Epithelial cell of proximal tubule (primary cell): ENCODE measurements around the gene ERGIC3. TPM values are rescaled to one million over a fixed set of nuclear protein-coding genes. Genes with fewer than 3 reads are reported as not detected.

Source experiments
- DNase-seq: peaks from one replicate; pipeline ENCODE4 v3.0.0-alpha.2; 2011; ENCODE audit warnings: low read depth
- H3K4me3 ChIP-seq: 2 replicates; pipeline ENCODE4 v1.5.1; 2011; ENCODE audit warnings: low read depth, mild to moderate bottlenecking, low read length
- CTCF ChIP-seq: conservative IDR thresholded peaks from 2 replicates; pipeline ENCODE4 v1.5.1; 2012; ENCODE audit warnings: low read depth, mild to moderate bottlenecking, low read length
- total RNA-seq: library from RNA; depleted of rRNA; stranded (reverse); fragments of >200 nt; gene quantifications from 2 replicates; pipeline ENCODE4 v1.2.3, GENCODE V29; 2015

The ERGIC3 gene
- total RNA-seq, 1 donor from 2014 or later: 179 TPM

DNA sequence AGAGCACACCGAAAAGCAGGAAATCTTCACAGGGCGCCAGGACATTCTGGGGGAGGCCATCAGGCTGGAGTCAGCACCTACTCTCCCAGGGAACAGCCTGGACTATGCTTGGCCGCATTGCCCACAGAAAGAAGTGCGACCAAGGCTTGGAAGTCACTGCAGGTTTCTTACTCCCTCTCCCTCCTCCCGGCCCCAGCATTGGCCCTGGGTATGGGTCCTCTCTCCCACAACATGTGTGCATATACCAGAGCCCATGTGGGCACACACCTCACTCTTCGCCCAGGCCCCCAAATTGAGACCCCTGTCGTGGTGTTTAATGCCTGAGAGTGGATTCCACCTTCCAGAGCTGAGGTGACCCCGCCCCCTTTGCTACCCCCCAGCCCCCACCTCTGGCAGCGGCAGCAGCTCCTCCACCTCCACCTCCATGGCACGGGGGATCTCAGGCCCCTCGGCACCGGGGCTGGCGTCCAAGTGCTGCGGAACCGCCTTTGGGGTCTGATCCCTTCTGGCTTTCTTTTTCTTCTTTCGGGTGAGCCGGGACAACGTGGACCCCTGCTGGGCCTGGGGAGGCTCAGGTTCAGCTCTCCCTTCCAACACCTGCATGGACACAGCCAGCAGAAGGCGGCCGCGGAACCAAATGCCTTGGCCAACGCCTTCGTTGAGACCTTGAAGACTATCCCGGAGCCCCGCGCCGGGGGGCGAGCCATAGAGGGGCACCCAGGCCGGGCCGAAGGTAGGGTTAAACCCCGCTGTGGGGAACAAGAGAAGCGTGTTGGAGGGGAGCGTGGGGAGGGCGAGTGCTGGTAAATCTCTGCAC is 58.5 kb downstream of the ERGIC3 start:
- H3K4me3 ChIP-seq: no peak overlapping the region
- TF ChIP-seq CTCF: no peak
- DNase-seq: no peak

DNA sequence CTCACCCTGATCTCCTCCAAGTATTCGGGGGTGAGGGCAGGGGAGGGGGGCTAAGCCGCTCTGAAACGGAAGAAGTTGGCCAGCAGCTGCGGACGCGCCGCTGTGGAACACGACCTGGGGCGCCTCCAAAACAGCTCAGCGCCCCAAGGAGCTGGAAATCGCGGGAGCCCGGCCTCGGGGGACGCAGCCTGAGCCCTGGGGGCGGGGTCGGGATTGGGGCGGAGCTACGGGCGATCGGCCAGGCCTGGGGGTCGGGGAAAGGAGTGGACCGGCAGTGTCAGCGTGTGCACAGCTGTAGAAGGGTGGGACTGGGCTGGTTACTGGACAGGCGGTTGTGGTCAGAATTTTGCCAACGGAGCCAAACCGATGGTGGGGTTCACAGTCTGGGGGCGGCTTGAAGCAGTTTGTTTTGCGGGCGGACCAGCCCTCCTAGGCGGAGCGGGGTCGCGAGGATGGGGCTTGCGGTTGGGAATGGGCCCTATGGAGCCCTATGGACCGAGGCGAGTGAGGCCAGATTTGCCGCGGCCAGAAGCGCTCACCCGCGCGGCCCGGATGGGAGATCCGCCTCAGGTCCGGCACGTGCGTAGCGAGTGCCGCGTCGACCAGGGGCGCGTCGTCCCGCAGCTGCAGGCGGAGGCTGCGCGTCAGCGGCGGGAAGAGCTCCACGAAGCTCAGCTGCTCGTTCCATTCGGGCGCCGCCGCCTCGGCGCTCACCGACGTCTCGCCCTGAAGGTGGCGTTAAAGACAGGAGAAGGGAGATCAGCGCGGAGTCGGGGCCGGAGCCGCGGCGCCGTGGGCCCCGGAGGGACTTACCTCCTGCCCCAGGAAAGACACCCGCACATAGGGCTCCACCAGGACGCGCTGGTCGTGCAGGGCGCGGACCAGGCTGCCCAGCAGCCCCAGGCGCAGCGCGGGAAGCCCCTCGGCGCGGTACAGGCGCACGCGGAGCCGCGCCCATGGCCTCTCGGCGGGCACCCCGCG is 59.4 kb downstream of the ERGIC3 start:
- H3K4me3 ChIP-seq: peak overlapping the region; percentile 41
- no peak for DNase-seq
- TF ChIP-seq CTCF: peak; percentile 44

DNA sequence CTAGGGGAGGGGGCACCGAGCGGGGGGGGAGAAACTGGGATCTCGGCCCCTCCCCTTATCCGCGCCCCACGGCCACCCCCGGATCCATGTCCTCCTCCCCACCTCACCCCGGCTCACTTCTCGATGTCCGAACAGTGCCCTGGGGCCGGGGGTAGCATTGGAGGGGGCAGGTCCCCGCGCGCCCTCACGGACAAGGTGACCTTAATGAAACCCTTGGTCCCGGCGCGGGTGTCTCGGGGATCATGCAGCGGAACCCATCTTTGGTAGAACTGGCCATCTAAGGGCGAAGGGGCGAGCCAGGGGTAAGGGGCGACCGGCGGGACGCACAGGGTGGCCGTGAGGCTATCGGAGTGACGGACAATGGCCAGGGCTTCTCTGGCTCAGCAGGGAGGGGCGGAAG is 60.1 kb downstream of the ERGIC3 start:
- H3K4me3 ChIP-seq: peak overlapping the region; percentile 41

GRCh38 chr20:35602851-35603495 is 61.1 kb downstream of the ERGIC3 start:
- no peak for TF ChIP-seq CTCF
- DNase-seq: no peak
- H3K4me3 ChIP-seq: no peak overlapping the region

More for the DNA sequence above, 60.1 kb downstream of the ERGIC3 start:
- DNase-seq: no peak
- no peak for TF ChIP-seq CTCF

GRCh38 chr20:35603695-35604448 is 62.0 kb downstream of the ERGIC3 start:
- DNase-seq: peak; percentile 63
- no peak for TF ChIP-seq CTCF
- no peak overlapping the region for H3K4me3 ChIP-seq

GRCh38 chr20:35604449-35604747 is 62.5 kb downstream of the ERGIC3 start:
- no peak for DNase-seq
- TF ChIP-seq CTCF: peak; percentile 66
- no peak overlapping the region for H3K4me3 ChIP-seq
